Measurements from ENCODE around the gene KCNIP4.

DNA sequence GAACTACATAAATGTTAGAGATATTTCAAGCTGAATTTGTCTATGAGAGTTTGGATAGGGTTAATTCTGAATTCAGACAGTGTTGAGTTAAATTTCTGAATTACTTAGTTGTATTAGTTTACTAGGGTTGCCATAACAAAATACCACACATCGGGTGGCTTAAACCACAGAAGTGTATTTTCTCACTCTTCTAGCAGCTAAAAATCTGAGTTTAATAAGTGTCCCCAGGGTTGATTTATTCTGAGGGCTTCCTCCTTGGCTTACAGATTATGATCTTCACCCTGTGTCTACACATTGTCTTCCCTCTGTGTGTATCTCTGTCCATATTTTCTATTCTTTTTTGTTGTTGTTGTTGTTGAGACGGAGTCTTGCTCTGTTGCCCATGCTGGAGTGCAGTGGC lies 929.8 kb downstream of the KCNIP4 start:
- TF ChIP-seq YY1 (IDR thresholded peaks at IDR 0.05; ENCODE audit: insufficient read depth, insufficient read length) (no peak), SUZ12 (IDR thresholded peaks at IDR 0.05; ENCODE audit: extremely low read depth, insufficient read depth, insufficient read length) (no peak)
